ENCODE measurements around the gene ZNF316. TPM values are rescaled to one million over a fixed set of nuclear protein-coding genes. Genes with fewer than 3 reads are reported as not detected.

Gene ZNF316
- total RNA-seq, 1 experiment from 2014 or later = 15.1 TPM

DNA sequence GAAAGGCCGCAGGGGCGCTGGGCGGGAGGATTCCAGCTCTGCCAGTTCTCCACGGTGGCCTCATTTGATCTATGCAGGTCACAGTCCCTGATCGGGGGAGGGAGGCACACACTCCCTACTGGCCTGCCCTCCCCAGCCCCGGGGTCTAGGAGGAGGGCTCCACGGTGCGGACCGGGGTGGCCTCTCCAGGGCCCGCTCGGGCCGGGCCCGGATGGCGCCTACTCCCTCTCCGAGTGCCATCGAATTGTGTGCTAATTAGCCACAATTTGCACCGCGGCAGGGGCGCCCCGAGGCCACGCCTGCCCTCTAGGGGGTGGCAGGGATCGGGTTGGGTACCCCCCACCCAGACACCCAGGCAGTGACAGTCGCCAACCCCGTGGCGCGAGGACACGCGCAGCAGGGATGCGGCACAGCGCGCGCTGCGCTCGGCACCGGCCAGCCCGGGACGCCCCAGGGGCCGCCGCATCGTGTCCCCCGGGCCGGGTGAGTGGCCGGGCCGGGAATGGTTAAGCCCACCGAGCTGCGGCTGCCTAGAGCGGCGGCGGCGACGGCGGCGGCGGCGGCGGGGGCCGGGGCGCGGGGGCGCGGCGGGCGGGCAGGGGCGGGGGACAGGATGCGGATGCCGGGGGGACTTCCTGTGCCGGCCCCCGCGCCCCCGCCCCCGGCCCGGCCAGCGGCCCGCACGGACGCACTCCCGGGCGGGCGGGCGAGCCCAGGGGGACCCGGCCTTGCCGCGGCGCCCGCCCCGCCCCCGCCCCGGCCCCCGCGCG, 22.0 kb upstream of the ZNF316 start, which contains the start of gene ZNF853 (continued):
- TF ChIP-seq, protein P1, sequence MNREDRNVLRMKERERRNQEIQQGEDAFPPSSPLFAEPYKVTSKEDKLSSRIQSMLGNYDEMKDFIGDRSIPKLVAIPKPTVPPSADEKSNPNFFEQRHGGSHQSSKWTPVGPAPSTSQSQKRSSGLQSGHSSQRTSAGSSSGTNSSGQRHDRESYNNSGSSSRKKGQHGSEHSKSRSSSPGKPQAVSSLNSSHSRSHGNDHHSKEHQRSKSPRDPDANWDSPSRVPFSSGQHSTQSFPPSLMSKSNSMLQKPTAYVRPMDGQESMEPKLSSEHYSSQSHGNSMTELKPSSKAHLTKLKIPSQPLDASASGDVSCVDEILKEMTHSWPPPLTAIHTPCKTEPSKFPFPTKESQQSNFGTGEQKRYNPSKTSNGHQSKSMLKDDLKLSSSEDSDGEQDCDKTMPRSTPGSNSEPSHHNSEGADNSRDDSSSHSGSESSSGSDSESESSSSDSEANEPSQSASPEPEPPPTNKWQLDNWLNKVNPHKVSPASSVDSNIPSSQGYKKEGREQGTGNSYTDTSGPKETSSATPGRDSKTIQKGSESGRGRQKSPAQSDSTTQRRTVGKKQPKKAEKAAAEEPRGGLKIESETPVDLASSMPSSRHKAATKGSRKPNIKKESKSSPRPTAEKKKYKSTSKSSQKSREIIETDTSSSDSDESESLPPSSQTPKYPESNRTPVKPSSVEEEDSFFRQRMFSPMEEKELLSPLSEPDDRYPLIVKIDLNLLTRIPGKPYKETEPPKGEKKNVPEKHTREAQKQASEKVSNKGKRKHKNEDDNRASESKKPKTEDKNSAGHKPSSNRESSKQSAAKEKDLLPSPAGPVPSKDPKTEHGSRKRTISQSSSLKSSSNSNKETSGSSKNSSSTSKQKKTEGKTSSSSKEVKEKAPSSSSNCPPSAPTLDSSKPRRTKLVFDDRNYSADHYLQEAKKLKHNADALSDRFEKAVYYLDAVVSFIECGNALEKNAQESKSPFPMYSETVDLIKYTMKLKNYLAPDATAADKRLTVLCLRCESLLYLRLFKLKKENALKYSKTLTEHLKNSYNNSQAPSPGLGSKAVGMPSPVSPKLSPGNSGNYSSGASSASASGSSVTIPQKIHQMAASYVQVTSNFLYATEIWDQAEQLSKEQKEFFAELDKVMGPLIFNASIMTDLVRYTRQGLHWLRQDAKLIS (CRISPR knock-in tag; IDR thresholded peaks at IDR 0.05; ENCODE audit: borderline replicate concordance) = no peak
- 0 out of 2 replicates have a peak, but pooled peaks have one; percentile 54 for TF ChIP-seq ZBTB21 (CRISPR knock-in tag; IDR thresholded peaks at IDR 0.05; ENCODE audit: borderline replicate concordance)
- TF ChIP-seq E2F4 (CRISPR knock-in tag; IDR thresholded peaks at IDR 0.05; ENCODE audit: borderline replicate concordance, low read depth) = no peak
- TF ChIP-seq, protein P2, sequence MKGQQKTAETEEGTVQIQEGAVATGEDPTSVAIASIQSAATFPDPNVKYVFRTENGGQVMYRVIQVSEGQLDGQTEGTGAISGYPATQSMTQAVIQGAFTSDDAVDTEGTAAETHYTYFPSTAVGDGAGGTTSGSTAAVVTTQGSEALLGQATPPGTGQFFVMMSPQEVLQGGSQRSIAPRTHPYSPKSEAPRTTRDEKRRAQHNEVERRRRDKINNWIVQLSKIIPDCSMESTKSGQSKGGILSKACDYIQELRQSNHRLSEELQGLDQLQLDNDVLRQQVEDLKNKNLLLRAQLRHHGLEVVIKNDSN (CRISPR knock-in tag; IDR thresholded peaks at IDR 0.05) = no peak

DNA sequence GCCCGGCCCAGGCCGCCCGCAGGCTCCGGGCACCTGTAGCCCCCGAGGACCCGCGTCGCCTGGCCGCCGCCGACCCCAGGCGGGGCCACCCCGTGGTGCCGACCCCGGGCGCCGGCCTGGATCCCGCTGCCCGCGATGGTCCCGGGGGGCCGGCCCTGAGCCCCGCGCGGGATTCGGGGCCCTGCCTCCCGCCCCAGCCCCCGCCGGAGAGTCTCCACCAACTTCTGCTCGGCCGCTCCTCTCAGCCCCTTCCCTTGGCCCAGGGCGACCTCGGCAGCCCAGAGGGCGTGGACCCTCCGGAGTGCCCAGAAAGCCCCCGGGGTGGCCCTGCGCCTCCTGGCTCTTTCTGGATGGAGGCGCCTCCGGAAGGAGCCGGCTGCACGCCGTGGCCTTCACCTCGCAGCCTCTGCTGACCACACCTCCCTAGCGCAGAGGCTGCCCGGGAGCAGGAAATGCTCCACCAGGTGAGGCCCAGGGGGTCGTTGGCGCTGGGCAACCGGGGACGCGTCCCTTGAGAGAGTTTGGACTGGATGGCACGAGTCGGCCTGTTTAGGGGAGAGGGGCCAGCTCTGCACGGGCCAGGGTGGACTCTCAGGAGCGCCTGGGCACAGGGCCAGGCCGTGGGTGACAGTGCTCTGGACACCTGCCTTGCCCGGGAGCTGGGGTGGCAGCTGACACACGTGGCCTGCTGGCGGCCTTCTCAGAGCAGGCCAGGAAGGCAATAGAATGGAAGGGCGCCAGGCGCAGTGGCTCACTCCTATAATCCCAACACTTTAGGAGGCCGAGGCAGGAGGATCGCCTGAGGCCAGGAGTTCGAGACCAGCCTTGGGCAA, 21.2 kb upstream of the ZNF316 start:
- Mint-ChIP-seq H3K27ac (no peak overlapping the region), H3K4me1 (peaks cover 12% of the 10 kb centered on the region), H3K27me3 (ENCODE audit: low read depth) (peaks cover 5% of the 10 kb centered on the region; the same call in 1 of the 2 replicates), H3K36me3 (peaks cover under 1% of the 10 kb centered on the region), H3K4me3 (peak overlapping the region; percentile 54), H3K9me3 (no peaks in the 10 kb centered on the region)
- CTCF ChIA-PET = no interaction called here
- POLR2A ChIA-PET = interaction anchor here (0.8 kb wide), 1 partner anchor 25 kb away, joined by 3 read pairs; no protein-coding TSS in a partner anchor
- peak; percentile 62 for ATAC-seq
- DNase-seq (ENCODE audit: low spot score) = peak; percentile 66
- TF ChIP-seq TP53 (CRISPR knock-in tag; IDR thresholded peaks at IDR 0.05) (no peak), CREM (CRISPR knock-in tag; IDR thresholded peaks at IDR 0.05) (no peak), ZNF396 (CRISPR knock-in tag; IDR thresholded peaks at IDR 0.05; ENCODE audit: borderline replicate concordance) (no peak), E2F4 (CRISPR knock-in tag; IDR thresholded peaks at IDR 0.05; ENCODE audit: borderline replicate concordance, low read depth) (no peak), PRDM15 (CRISPR knock-in tag; IDR thresholded peaks at IDR 0.05) (no peak), ESRRA (CRISPR knock-in tag; IDR thresholded peaks at IDR 0.05; ENCODE audit: borderline replicate concordance) (no peak), ELF4 (CRISPR knock-in tag; IDR thresholded peaks at IDR 0.05; ENCODE audit: low read depth) (no peak), ATF2 (CRISPR knock-in tag; IDR thresholded peaks at IDR 0.05; ENCODE audit: borderline replicate concordance, low read depth) (no peak), AR (CRISPR knock-in tag; IDR thresholded peaks at IDR 0.05) (no peak), GABPB1 (CRISPR knock-in tag; IDR thresholded peaks at IDR 0.05) (peak; percentile 54; the same call in 1 of the 2 replicates), SP1 (CRISPR knock-in tag; conservative IDR thresholded peaks at IDR 0.05) (peak; percentile 44; the same call in 1 of the 2 replicates)
- TF ChIP-seq, protein P3, sequence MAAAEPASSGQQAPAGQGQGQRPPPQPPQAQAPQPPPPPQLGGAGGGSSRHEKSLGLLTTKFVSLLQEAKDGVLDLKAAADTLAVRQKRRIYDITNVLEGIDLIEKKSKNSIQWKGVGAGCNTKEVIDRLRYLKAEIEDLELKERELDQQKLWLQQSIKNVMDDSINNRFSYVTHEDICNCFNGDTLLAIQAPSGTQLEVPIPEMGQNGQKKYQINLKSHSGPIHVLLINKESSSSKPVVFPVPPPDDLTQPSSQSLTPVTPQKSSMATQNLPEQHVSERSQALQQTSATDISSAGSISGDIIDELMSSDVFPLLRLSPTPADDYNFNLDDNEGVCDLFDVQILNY (CRISPR knock-in tag; IDR thresholded peaks at IDR 0.05) = 0 out of 2 replicates have a peak, but pooled peaks have one; percentile 28

All from WTC11 (cell line).